ENCODE measurements around the gene KCTD3. TPM values are rescaled to one million over a fixed set of nuclear protein-coding genes. Genes with fewer than 3 reads are reported as not detected.
A peak's percentile ranks its signal among the peaks of the same experiment; 100 is the strongest.

The KCTD3 gene
- total RNA-seq, 1 donor from 2014 or later: 50.3 TPM

DNA sequence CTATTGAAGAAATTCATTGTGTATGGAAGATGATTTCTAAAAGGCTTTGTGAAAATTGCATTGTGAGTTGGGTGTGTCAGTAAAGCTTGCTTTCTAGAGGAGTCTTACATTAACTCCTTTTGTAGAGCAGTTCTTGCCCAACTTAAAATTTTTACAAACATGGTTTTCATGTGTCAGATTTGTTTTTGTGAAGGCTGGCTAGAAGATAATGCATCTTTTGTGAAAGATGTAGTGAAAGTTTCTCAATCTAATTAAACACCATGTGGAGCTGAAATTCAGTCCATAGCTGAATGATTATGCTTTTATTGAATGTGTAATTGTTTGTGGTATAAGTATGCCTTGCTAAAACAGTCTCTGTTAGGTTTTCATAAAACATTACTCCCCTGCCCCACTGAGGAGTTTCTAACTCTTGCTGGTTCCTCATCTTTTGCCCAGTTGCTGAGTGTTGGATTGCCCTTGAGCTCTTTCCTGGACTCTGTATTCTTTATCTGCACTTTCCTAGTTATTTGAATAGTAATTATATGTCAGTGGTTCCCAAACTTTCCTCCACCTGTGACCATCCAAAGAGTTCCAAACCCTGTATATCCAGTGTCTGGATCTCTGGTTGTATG lies 38.0 kb downstream of the KCTD3 start:
- no peak for DNase-seq (ENCODE audit: low read depth in 2 of 2)

DNA sequence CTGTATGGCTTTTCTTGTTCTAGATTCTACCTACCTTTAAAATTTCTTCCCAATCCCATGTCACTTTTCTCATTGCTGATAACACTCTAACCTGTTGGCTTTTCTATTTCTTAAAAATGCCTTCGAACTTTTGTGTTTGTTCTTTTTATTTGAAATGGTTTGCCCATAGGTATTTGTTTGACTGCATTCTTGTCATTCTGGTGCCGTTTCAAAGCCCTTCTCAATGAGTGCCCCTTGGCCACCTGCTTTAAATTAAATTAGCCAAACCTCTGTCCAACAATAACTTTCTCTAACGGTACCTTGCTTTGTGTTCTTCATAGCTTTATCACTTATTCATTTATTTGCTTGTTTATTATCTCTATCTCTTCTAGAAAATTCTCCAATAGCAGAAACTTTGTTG lies 38.9 kb downstream of the KCTD3 start:
- no peak for DNase-seq (ENCODE audit: low read depth in 2 of 2)

DNA sequence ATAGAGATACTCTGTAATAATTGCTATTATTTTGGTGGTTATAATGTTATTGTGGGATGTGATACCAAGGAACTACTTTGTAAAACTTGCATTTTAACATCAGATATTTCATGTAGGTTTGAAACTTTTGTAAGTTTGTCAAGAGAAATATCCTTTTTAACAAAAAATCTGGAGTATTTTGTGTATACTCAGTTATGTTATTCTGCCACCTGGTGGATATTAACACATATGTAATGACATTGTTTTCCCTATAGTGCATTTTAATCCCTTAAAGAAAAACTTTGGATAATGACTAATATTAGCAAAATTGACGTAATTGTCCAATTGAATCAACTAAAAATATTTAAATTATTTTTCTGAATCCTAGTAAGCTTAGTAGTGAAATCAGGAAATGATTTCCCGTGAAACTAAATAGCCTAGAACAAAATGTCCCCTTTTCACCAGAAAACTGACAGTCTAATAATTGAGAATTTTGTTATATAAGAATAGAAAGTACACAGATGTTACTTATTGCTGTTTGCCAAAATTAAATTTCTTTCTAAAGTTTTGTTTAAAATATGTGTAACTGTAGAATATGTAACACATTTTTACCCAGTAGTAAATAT lies 39.6 kb downstream of the KCTD3 start:
- DNase-seq (ENCODE audit: low read depth in 2 of 2): peak; percentile 6 to 17

DNA sequence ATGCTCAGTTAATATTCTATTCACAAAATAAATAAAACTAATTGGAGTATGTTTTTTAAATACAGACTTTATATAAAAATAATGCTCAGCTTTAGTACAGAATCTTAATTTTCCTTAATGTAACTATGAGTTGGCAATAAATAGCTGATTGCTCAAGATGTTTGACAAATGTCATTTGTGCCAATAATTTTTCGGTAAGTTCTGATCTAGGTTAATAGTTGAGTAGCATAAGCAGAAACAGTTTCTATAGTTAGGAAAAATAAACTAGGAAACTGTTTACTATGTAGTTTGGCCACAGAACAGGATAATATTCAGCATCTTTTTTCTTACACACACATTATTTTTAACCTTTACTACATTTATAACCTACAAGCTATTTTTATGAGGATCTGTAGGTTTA lies 40.3 kb downstream of the KCTD3 start:
- DNase-seq (ENCODE audit: low read depth in 2 of 2): no peak

DNA sequence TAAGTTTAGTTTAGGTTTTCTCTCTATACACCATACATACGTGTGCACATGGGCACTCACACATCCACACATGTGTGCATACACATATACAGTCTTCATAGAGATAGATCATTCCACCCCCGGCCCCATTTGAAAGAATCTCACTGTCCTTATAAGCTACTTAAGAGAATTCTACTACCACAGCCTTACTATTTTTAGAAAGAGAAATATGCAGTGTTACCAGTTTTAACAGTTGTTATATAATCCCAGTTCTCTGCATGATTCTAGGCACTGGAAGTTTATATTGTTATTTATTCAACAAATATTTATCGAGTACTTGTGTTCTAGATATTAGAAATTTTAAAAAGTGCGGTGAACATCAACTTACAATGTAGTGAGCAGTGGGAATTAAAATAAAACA lies 41.5 kb downstream of the KCTD3 start:
- no peak for DNase-seq (ENCODE audit: low read depth in 2 of 2)

DNA sequence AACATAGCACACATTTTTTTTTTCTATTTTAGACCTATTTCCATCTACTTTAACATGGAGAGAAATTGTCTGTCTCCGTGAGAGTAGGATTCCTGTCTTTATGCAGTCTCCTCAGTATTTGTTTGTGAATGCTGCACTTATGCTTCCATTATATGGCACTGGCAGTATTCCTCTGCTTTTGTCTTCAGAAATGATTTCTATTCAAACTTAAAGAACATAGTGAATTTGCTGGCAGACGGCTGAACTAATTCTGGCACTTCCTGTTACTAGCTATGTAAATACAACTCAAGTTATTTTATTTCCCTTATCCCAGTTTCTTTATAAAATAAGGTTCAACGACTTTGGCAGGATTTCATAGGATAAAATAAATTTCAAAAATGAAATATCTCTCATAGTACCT lies 45.3 kb downstream of the KCTD3 start:
- peak in 1 of 2 donors; percentile 48 for DNase-seq (ENCODE audit: low read depth in 2 of 2)

DNA sequence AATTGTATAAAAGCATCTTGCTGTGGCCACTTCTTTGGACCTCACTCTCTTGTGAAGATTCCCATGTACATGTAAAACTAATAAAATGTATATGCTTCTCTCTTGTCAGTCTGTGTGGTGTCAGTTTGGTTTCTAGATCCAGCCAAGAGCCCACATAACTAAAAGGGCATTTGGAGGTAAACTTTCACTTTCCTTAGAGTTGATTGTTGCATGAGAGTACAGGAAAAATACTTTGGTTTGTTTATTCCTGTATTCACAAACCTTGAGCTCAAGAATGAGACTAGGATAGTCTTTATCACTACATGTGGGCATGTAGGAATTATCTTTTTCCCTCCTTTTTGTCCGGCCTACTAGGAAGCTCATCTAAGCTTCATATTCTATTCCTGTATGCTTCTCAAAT lies 50.9 kb downstream of the KCTD3 start:
- DNase-seq (ENCODE audit: low read depth in 2 of 2): no peak

DNA sequence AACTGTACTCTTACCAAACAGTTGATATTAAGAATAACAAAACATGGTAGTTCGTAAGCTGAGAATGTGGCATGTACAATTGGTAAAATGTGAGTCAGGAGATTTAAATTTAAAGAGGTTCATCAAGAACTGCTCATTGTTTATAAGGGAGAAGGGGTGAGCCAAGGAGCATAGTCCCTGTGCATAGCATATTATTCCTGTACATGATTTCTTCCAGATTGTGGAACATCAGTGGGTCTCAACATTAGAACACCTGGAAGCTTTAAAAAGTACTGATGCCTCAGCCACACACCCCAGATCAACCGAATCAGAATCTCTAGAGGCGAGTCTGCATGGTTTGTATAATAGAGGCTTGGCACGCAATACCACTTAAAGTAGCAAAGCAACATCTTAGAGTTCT lies 56.1 kb downstream of the KCTD3 start:
- DNase-seq (ENCODE audit: low read depth in 2 of 2): no peak

DNA sequence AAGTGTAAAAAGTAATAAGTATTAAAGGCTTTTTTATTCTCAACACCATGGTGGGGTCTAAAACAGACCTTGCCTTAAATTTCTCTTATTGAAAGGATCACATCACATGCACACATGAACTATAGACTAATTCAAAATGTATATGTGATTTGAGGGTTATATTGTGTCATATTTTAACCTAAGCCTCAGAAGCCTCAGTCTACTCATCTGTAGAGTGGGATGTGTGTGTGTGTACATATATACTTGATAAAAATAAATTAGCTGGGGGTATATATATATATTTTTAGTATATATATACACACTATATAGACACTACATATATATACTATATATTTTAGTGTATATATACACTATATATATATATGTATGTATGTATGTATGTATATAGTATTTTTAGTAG lies 58.8 kb downstream of the KCTD3 start:
- no peak for DNase-seq (ENCODE audit: low read depth in 2 of 2)

DNA sequence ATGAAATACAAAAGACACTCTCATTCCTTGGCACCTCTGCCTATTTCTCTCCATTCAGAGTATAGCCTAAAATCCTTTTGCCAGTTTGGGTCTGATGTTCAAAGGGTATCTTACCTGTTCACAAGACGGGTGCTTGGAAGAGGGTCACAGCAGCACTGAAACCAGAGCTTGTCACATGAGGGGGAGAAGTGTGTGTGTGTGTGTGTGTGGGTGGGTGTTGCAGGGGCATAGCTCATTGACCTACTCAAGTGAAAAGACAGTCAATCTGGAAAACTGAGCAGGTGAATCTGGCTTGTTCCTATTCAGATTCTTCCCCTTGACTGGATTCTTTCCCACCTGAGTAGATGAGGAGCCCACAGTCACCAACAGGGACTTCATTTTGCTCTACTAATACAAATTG lies 63.9 kb downstream of the KCTD3 start:
- no peak for DNase-seq (ENCODE audit: low read depth in 2 of 2)

DNA sequence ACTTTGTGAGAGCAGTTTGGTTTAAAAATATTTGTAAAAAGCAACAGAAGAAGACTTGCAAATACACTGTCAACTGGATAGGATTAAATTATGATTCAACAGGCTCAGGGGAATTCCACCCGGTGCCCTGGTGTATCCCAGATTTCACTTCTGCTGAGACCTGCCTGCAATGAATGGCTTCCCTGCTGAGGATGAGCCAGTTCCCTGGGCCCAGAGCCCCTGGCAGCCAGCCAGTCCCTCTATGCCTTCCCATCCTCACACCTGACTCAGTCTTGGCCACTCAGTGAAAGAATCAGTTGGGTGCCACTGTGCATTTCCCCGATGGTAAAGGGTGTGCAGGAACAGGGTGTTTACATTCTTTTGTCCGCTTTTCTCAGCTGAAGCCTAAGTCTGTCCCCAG lies 64.4 kb downstream of the KCTD3 start:
- no peak for DNase-seq (ENCODE audit: low read depth in 2 of 2)

DNA sequence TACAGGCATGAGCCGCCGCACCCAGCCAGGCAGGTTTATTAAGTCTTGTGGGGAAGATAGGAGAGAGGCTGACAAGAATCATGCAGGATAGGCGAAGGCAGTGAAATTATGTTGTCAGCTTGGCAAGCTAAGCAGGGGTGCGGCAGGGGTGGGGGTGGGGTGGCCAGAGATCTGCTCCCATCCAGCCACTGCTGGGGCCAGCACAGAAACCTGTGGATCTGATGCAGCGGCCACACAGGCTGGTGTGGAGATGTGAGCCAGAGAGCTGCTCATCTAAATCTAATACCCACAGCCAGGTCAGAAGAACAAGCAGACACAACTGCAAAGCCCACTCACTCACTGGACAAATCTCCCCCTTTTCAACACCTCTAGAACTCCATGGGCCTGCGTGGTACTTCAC lies 68.7 kb downstream of the KCTD3 start:
- no peak for DNase-seq (ENCODE audit: low read depth in 2 of 2)

DNA sequence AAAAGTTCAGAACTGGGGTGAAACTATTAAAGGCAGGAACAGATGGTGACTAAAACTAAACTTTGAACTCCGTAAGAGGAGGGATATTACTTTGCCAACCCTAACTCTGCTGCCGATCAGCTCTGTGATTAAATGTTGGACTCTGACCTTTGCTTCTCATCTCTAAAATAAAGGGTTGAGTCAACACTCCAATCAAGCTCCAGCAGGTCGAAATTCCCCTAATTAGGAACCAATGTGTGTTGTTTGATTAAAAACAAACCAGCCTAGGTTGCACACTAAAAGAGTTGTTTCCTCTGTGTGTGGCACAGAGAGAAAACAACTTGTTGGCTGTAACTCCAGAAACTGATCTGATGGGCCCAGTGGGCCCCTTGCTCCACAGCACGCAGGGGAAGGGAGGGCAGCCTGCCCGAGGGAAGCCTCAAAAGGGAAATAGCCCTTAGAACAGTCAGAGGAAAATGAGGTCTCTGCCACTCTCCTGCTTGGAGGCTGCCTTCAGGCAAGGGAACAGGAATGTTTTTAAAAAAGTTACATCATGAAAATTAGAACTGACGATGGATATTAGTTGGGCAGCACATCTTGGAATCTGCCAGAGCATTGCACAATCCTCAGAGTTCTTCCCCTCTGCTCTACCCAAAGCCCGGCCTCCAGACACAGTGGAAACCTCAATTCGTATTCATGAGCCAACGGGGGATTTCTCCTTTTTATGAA lies 69.3 kb downstream of the KCTD3 start:
- DNase-seq (ENCODE audit: low read depth in 2 of 2): no peak

DNA sequence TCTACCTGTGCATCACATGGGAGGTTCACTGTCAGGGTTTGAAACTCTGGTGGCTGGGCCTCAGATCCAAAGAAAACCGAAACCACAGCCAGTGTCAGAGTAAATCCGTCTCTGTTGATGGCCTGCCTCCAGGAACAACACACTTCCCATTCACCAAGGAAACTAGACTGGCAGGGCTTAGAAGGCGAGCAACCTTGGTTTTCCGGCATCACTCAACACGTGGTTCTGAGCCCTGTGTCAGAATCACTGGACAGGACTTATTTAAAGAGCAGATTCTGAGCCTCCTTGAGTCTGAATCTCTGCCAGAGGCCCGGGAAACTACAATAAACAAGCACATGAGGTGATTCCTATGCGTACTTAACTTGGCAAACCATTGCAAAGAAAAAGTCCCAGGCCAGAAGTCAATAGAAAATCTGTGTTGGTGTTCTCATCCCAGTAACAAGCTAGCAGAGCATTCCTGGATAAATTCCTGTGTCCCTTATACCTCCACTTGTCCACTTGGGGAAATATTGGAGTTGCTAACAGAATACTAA lies 70.0 kb downstream of the KCTD3 start:
- no peak for DNase-seq (ENCODE audit: low read depth in 2 of 2)

DNA sequence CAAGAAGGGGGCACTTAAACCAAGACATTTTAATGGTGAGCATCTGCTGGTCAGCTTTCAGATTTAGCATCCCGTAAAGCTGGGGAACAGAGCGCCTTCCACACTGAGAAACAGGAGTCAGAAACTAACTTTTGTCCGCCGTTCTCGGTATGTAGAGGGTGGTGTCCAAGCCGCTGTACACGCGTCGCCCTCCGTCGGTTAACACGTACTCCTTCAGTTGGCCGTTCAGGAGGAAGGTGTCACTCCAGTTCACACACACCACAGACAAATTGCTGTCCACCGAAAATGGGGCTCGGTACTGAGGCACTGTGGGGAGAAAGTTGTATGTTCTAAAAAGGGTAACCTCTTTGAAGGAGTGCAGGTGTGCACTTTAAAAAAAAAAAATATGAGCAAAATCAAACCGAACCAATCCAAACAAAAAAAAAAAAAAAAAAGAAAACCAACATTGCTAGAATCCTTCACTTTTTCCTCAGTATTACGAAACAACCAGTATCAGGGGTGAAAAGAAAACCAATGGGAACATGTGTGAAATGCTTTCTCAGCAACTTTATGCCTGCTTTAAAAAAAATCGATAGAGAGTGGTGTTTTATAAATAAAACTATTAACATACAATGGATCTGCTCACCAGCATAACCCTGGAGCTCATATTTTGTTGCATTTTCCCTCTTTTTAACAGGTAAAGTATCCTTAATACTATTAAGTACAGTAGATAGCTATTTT lies 73.5 kb downstream of the KCTD3 start:
- no peak for DNase-seq (ENCODE audit: low read depth in 2 of 2)

DNA sequence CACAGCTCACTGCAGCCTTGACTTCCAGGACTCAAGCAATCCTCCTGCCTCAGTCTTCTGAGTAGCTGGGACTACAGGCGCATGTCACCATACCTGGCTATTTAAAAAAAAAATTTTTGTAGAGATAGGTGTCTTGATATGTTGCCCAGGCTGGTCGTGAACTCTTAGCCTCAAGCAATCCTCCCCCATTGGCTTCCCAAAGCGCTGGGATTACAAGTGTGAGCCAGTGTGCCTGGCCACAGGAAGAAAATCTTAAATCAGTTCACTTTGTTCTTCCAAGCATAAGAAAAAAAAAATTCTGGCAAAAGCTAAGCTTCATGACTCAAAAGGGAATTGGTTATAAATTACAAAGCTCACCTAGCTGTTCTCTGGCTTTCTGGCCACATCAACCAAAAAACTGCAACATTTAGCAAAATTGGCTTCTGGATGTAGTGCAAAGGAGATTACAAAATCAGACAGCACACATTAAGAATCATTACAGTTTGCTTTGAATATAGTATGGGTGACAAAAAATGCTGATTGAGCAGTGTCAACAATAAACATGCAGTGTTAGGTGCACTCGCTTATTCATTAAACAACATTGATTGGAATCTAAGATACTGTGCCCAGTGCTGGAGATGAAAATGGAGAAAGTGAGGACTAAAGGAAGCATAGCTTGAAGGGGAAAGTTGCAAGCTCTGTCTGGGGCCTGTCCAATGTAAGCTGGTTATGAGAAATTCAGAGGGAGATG lies 76.7 kb downstream of the KCTD3 start:
- DNase-seq (ENCODE audit: low read depth in 2 of 2): no peak

DNA sequence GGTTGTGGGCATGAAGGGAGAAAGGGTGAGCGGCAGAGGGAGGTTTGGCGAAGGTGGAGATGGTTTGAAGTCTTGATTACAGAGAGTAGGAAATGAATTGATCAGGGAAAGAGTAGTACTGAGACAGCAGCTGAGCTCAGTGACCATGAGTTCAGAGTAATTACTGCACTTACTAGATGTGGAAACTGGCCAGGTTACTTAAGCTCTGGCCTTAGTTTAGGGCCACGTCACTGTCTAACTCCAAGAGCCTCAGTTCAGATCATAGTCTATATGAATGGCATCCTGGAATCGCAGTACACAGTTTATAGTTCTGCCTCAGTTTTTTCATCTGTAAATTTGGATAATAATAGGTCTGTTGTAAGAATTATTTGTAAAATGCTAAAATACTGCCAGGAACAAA lies 78.1 kb downstream of the KCTD3 start:
- no peak for DNase-seq (ENCODE audit: low read depth in 2 of 2)

DNA sequence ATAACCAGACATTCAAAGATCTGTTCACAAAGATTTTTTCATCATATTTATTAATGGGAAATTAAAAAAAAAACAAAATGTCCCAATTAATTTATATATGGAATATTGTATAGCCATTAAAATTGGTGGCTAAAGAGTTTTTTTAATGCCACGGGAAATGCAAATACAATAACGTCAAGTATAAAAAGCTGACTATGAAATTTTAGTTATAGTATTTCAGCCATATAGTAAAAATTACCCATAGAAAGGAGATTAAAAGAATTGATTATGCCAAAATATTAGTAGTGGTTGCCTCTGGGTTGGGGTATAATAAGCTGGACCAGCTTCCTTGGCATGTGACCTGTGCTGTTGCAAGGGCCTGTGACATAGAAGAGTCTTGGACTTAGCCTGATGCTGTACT lies 78.8 kb downstream of the KCTD3 start:
- no peak for DNase-seq (ENCODE audit: low read depth in 2 of 2)

DNA sequence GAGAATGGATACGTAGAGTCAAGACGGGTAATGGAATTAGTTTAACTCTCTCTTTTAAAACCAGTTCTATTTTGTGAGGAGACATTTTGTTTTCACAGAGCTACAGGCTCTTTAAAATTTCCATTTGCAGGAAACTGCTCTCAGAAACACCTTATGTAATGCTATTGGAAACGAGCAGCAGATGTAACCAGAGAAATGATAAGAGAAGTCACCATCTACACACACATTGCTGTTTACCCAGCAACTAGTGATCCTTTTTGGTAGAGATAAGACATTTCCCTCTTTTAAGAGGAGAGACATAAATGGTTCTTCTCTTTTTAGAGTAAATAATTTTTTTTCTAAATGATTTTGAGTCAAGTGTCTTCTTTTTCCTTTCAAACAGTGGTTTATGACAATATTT lies 80.6 kb downstream of the KCTD3 start:
- no peak for DNase-seq (ENCODE audit: low read depth in 2 of 2)

DNA sequence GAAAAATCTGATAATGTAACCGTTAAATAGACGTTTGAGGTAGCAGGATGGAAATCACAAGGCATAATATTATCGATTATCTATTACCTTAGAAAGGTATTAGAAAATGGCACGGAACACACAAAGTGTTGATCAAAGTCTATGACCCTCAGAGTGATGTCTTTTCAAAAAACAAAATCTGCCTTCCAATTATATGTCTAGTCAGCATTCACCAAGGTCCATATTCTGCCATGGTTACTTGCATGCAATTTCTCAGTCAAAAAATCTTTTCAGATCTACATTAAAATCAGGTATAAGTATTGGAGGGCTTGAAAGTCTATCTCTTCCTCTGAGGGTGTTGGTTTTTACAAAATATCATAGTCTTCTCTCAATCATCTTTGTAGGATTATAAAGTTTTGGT lies 81.9 kb downstream of the KCTD3 start:
- no peak for DNase-seq (ENCODE audit: low read depth in 2 of 2)

DNA sequence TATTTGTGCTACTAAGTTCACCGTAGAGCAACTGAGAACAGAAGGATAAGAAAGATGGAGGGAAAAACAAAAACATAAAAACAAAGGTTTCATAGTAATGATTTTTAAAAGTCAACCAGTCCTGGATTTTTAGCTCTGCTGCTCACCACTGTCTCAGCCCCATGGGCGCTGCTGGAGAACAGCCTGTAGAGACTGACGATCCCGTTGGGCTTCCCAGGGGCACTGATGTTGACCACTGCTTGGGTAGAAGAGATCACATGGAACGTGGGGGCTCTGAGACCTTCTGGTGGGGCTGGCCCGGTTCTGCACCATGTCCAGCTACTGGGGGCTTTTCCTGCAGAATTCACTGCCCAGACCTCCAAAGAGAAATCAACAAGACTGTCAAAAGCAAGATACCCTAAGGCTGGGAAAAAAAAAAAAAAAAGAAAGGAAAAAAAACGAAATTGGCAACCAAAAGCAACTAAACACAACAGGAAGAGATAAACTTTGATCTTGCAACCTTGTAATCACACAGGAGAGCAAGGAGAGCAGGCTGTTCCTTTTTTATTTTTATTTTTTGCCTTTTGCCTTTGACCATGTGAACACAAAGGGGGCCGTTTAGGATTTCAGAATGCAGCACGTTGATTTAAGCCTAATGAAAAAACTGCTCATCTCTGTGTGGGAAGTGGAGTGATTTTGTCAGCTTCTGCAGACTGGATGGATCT lies 83.5 kb downstream of the KCTD3 start:
- DNase-seq (ENCODE audit: low read depth in 2 of 2): no peak

All from dermis microvascular lymphatic vessel endothelial cell (primary cell).